NOMO-1 treated with dmso at 0.1 percent for 144 hours (cell line): ENCODE data around the gene CYP2A13.
"Not testable (repeated sequence)": the region's sequence is repeated elsewhere in the genome, so short reads cannot be mapped to it uniquely, and the experiment has no call there.

Experiments
- DNase-seq: peaks from one replicate; lab custom pipeline; 2025; ENCODE audit not compliant: unreplicated experiment; lab: John Stamatoyannopoulos, UW

Gene CYP2A13, protein sequence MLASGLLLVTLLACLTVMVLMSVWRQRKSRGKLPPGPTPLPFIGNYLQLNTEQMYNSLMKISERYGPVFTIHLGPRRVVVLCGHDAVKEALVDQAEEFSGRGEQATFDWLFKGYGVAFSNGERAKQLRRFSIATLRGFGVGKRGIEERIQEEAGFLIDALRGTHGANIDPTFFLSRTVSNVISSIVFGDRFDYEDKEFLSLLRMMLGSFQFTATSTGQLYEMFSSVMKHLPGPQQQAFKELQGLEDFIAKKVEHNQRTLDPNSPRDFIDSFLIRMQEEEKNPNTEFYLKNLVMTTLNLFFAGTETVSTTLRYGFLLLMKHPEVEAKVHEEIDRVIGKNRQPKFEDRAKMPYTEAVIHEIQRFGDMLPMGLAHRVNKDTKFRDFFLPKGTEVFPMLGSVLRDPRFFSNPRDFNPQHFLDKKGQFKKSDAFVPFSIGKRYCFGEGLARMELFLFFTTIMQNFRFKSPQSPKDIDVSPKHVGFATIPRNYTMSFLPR

DNA sequence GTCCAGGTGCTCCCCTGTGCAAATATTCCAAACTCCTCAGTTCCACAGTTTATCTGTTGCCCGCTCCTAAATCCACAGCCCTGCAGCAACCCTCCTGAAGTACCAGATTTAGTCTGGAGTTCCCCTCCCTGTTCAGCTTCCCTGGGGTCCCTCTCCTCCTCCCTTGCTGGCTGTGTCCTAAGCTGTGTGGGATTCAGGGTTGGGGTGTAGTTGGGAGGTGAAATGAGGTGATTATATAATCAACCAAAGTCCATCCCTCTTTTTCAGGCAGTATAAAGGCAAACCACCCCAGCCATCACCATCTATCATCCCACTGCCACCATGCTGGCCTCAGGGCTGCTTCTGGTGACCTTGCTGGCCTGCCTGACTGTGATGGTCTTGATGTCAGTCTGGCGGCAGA, at the start of gene CYP2A13:
CYP2A13 (plus strand) TSS at position 301 of the 400 bp plus-strand sequence; CDS start at position 322, 21 bp downstream.
- DNase-seq: no peak

DNA sequence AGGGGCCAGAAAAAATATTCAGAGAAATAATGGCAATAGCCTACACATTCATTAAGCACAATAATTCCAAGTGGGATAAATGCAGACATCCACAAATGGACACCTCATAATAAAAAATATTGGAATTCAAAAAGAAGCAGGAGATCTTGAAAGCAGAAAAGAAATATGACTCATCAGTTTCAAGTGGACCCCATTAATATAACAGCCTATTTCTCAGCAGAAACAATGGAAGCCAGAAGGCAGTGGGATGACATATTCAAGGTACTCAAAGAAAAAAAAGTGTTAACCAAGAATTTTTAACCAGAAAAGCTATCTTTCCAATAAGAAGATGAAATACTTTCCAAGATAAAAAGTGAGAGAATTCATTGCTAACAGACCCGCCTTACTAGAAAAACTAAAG, 48.4 kb upstream of the CYP2A13 start:
- no peak for DNase-seq

DNA sequence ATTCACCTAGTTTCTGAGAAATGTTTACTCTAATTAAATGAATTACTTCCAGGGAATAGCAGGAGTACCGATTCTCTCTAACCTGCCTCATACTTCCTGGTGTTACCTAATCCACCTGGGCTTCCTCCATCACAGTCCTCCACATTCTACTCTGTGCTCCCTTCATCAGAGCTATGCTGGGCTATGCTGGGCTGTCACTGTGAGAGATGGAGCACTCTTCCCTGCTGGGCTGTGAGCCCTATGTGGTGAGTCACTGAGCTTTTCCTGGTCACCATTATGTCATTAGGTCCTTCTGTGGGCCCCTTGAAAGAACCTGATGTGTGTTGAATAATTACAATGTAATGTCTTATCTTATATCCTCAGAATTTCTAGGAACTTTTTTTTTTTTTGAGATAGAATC, 43.2 kb upstream of the CYP2A13 start:
- not testable (repeated sequence) for DNase-seq

DNA sequence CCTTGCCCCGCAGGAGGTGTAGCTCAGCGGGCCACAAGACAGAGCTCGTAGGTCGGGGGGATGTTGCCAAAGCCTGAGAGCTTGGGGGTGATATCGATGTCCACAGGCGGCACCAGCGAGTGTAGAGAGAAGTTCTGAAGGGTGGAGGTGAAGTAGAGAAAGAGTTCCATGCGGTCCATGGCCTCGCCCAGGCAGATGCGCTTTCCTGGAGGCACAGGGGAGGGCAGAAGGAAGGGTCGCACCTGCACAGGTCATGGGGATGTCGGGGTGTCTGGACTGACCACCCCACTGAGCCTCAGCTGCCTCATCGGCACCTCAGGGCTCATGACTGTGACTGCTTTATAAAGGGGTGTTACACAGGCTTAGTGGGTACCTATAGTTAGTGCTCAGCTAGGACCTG, 37.8 kb upstream of the CYP2A13 start:
- no peak for DNase-seq

DNA sequence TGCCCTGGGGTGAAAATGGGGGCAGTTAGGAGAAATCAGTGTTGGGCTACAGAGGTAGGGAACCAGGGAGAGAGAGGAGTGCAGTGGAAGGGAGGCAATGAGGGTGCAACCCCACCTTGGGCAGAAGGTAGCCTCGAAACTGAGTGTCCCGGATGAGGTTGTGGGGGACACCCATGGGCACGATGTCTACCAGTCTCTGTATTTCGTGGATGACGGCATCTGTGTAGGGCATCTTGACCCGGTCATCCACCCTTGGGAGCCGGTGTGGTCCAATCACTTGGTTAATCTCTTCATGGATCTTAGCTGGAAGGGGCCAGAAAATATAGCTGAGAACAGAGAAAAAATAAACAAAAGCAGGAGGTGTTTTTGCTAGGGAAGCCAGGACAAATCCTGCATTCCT, 36.1 kb upstream of the CYP2A13 start:
- DNase-seq: not testable (repeated sequence)

DNA sequence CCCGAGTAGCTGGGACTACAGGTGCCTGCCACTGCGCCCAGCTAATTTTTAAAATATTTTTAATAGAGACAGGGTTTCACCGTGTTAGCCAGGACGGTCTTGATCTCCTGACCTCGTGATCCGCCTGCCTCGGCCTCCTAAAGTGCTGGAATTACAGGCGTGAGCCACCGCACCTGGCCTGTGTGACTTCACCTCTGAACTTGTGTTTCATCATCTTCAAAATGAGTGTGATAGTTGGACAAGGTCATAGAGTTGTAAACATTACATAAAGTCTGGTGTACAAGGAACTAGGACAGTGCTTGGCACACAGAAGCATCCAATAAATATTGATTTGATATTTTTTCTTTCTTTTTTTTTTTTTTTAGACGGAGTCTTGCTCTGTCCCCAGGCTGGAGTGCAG, 34.9 kb upstream of the CYP2A13 start:
- not testable (repeated sequence) for DNase-seq

DNA sequence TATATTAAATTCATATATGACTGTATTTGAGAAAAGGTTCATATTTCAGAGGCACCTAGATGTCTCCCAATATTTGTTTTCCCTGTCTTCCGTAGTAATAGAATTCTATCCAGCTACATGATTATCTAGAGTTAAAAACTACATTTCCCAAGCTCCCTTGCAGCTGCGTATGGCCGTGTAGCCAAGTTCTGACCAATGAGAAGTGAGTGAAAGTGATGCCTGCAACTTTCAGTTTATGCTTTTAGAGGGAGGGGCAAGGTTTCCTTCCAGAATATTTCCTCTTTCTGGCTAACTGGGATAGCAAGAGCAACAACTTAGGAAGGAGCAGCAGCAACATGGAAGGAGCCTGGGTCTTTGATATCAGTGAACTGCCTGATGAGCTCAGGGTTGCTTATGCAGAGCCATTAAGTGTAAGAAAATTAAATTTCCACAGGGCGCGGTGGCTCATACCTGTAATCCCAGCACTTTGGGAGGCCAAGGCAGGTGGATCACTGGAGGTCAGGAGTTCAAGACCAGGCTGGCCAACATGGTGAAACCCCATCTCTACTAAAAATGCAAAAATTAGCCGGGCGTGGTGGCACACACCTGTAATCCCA, 23.2 kb upstream of the CYP2A13 start:
- DNase-seq: no peak

DNA sequence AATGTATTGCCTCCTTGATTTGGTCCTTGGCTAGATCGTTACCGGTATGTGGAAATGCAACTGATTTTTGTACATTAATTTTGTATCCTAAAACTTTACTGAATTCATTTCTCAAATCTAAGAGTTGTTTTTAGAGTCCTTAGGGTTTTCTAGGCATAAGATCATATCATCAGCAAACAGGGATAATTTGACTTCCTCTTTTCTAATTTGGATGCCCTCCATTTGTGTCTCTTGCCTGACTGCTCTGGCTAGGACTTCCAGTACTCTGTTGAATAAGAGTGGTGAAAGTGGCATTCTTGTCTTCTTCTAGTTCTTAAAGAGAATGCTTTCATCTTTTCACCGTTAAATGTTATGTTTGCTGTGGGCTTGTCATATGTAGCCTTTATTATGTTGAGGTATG, 12.0 kb upstream of the CYP2A13 start:
- no peak for DNase-seq

DNA sequence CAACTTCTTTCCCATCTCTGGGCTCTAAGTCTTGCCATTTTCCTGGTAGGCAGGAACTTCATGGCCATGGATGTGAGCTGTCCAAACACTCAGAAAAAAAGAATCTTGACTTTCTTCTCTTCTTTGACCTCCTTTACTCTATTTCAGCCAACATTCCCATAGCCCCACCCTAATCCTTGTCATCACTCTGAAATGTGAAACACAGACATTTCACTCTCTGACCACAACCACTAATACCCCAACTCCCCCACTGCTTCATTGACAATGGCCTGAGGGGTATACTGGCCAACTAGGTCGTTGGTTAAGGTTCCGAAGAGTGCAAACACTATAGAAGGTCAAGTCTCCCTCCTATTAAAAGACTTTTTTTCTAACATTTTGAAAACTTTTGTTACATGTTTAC, 4.7 kb upstream of the CYP2A13 start:
- no peak for DNase-seq

DNA sequence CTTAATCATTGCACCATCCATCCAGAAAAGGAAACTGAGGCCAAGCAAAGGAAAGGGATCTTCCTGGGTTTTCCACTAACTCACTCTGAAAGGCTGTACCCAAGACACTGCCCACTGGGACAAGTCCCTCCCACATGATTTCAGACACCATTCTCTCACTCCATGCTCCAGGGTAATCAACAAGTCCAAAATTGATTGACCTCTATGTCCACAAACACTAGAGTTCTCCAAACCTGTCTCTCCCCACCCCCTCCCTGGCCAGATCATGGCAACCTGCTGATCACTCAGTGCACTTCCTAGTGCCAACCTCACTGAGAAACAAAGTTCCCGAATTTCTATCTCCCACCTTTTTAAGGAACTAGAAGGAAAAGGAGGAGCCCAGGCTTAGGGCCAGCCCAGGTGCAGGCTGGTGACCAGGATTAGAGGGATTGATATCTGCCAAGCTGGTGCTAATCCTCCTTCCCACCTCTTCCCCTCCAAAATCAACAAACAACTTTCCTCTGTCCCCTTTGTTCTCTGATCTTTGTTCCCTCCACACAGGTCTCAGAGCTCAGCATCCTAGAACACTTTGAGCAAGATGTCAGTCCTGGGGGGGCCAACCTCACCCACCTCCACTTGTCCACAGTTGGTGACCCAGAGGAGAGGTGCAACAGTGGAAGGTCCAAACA, 2.4 kb upstream of the CYP2A13 start:
- no peak for DNase-seq

DNA sequence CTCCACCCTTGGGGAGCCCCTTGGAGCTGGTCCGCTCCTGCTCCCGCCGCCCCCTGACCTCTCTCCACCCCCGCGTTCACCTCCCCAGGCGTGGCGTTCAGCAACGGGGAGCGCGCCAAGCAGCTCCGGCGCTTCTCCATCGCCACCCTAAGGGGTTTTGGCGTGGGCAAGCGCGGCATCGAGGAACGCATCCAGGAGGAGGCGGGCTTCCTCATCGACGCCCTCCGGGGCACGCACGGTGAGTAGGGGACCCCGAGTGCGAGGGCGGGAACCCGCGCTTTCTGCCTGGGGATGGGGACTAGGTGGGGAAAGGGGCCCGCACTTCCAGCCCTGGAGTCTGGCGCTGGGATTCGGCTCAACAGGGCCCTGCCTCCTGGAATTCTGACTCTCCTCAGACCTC, 1.7 kb downstream of the CYP2A13 start:
- DNase-seq: no peak

DNA sequence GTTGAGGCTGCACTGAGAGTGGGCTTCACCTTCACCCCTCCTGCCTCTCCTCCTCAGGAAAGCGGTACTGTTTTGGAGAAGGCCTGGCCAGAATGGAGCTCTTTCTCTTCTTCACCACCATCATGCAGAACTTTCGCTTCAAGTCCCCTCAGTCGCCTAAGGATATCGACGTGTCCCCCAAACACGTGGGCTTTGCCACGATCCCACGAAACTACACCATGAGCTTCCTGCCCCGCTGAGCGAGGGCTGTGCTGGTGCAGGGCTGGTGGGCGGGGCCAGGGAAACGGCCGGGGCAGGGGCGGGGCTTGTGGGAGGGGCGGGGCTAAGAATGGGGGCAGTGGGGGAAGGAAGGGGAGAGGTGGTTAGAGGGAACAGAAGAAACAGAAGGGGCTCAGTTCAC, 7.5 kb downstream of the CYP2A13 start:
- DNase-seq: no peak

DNA sequence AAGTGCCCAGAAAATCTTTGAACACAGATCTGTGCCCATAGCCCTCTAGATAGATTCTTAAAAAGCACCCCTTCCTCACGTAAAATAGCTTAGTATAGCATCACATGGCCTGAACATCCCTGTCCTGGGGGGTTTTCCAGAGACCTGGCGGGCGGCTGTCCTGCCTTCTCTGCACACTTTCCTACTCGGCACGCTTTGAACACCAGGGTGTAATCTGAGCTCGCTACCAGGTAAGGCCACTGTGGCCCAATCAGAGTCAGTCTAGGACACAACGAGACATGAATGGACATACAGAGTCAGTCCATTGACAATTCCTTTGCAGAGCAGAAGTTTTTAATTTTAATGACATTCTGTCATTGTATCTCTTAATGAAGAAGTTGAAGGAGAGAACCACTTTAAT, 8.1 kb downstream of the CYP2A13 start:
- DNase-seq: no peak

DNA sequence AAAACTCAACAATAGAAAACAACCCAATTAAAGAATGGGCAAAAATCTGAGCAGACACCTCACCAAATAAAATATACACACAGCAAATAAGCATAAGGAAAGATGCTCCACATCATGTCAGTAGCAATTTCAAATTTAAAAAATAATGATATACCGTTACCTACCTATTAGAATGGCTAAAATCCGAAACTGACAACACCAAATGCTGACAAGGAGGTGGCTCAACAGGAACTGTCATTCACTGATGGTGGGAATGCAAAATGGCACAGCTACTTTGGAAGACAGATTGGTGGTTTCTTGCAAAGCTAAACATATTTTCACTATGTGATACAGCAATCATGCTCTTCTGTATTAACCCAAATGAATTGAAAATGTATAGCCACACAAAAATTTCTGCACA, 9.1 kb downstream of the CYP2A13 start:
- no peak for DNase-seq

DNA sequence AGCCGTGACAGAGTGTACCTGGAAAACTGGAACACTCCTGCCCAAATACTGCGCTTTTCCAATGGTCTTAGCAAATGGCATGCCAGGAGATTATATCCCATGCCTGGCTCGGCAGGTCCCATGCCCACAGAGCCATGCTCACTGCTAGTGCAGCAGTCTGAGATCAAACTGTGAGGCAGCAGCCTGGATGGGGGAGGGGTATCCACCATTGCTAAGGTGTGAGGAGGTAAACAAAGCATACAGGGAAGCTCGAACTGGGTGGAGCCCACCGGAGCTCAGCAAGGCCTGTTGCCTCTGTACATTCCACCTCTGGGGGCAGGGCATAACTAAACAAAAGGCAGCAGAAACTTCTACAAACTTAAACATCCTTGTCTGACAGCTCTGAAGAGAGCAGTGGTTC, 10.5 kb downstream of the CYP2A13 start:
- DNase-seq: no peak

DNA sequence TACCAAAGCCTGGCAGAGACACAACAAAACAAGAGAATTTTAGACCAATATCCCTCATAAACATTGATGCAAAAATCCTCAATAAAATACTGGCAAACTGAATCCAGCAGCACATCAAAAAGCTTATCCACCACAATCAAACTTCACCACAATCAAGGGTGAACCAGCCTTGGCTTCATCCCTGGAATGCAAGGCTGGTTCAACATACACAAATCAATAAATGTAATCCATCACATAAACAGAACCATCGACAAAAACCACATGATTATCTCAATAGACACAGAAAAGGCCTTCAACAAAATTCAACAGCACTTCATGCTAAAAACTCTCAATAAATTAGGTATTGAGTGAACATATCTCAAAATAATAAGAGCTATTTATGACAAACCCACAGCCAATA, 14.0 kb downstream of the CYP2A13 start:
- not testable (repeated sequence) for DNase-seq

DNA sequence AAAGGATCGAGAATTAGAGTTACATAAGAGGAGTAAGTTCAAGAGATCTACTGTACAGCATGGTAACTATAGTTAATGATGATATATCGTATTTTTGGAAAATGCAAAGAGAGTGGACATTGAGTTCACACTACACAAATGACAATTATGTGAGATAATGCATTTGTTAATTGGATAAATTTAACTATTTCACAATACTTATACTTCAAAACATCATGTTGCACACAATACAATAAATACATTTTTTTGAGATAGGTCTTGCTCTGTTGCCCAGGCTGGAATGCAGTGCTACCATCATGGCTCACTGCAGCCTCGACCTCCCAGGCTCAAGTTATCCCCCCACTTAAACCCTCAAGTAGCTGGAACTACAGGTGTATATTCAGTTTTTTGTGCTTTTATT, 17.9 kb downstream of the CYP2A13 start:
- no peak for DNase-seq

DNA sequence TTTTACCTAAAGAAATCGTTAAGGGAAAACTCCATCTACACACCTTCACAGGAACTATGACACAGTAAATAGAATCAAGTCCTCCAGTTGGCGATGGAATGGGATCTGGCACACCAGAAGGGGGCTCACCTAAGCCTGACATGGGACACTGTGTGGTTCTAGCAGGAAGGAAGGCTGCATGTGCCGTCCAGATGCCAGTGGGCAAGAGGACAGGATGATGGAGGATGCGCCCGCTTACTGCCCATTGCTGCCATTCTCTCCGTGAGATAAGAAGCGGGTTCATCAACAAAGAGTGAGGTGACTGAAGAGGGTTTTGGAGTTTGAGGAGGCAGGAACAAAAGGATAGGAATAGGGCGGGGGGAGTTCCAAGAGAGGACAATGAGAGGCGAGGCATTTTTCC, 23.0 kb downstream of the CYP2A13 start:
- DNase-seq: no peak

DNA sequence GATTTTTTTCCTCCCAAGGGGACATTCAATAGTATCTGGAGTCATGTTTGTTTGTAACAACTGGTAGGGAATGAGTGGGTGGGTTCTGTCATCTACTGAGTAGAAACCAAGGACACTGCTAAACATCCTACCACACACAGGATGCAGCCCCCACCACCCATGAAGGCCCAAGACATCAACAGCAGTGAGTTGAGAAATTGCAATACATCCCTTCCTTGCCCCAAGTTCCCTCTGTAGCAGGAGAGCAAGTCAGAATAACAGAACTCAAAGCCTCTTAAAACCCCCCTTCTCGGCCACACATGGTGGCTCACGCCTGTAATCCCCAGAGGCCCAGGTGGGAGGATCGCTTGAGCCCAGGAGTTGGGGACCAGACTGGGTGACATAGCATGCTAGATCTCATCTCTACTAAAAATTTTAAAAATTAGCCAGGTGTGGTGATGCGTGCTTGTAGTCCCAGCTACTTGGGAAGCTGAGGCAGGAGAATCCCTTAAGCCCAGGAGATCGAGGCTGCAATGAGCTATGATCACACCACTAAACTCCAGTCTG, 23.6 kb downstream of the CYP2A13 start:
- DNase-seq: no peak

DNA sequence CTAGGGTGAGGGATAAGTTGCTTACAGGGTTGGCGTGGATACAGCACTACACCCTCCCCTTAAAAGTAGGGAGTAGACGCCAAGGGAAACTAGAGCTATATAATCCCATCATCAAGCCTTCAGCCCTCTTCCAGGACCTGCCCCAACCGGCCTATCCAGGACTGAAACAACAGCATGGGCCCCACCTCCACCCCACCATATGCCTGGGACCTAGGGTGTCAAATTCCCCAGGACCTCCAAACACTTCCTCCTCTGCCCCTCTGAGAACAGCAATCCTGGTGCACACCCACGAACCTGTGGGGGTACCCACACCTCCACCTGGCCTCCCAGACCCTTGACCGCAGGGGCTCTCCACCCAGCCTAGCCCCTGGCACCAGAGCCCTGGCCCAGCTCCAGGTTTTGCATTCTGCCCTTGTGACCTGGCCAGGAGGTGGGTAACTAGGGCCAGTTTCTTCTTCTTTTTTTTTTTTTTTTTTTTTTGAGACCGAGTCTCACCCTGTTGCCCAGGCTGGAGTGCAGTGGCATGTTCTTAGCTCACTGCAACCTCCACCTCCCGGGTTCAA, 24.6 kb downstream of the CYP2A13 start:
- no peak for DNase-seq

DNA sequence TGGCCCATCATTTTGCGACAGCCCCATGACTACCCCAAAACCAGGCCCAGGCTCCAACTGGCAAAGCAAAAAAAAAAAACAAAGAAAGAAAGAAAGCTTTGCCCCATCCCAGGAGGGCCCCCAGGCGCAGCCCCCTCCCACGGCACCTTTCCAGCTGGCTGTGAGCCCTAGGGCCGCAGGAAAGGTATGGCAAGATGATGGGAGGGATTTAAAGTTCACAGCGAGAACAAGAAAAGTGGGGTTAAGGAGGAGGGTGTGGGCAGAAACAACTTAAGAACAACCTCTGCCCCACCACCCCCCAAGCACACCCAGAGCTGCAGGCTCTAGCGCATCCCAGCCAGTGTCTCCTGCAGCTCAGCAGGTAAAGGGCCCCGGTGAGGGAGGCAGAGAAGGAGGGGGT, 25.9 kb downstream of the CYP2A13 start, which contains the start of gene CYP2F1:
CYP2F1 (plus strand) TSS at position 301 of the 400 bp plus-strand sequence. CDS start 1,757 bp downstream, outside the sequence.
- DNase-seq: no peak
